NAMALWA (cell line): Measurements from ENCODE around the gene LOXL3.
A peak's percentile ranks its signal among the peaks of the same experiment; 100 is the strongest.

Experiments used
- DNase-seq: peaks from one replicate; pipeline ENCODE4 v3.0.0-alpha.2; 2015; ENCODE audit warnings: low spot score

The LOXL3 gene

DNA sequence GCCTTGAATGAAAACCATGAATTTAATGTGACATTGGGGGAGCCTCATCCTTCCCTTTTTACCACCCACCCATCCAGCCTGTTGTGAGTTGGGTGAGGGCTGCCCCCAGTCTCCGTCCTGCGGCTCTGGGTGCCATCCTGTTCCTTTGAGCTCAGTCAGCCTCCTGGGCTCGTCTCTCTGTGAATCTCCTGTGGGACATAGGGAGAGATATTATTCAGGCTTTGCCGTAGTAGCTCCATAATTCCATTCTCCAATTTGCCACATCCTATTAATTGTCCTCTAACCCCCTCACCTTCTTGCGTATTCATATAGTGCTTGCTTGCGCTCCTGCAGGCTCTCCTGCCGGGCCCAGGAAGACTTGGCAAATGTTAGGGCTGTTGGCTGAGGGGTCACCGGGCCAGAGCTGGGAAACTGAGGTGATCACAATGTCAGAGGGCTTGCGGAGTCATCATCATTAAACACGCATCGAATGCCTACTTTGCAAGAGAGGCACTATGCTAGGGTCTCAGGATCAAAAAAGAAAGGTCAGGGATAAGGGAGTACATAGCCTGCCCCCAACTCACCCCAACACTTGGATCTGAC, 27.0 kb downstream of the LOXL3 start:
- DNase-seq: no peak

DNA sequence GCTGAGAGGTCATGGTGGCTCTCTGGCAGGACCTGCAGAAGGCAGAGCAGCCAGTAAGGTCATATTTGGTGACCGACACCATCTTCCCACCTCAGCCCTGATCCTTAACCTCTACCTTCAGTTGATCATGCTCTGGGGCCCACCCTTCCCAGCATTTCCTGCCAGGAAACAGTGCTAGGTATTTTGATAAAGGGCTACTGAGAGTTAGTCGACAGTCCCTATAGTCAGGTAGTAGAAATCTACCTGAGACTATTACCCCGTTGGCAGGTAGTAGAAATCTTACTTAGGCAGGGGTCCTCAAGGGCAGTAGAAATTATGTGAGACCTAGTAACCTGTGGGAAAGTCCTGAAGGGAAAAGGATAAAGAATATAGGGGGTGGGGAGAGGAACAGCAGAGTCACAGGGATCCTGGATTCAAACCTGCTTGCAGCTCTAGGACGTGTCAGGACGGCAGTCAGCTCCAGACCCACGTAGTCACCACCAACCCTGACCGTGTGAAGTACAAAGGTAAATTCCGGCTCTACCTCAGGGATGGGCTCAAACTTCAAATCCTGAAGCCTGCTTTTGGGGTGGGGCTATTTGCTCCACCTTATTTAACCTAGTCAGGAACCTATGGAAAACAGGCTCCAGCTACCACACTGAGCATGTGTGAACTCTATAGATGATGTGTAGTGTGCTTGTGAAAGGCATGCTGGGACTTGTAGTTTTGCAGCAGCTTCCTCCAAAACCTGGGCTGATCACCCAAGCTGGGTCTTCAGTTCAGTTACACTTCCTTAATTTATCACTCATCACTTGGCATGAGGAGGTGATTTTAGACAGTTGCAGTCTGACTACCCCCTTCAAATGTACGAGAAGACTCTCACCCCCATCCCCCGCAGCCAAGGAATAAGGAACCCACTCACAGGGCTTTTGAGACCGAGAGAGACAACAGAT, 27.8 kb downstream of the LOXL3 start, which contains the start of gene DQX1:
TSS of gene DQX1 (minus strand) at position 515 of the 932 bp plus-strand sequence. CDS start at position 13, 502 bp downstream.
- DNase-seq: peak; percentile 84

DNA sequence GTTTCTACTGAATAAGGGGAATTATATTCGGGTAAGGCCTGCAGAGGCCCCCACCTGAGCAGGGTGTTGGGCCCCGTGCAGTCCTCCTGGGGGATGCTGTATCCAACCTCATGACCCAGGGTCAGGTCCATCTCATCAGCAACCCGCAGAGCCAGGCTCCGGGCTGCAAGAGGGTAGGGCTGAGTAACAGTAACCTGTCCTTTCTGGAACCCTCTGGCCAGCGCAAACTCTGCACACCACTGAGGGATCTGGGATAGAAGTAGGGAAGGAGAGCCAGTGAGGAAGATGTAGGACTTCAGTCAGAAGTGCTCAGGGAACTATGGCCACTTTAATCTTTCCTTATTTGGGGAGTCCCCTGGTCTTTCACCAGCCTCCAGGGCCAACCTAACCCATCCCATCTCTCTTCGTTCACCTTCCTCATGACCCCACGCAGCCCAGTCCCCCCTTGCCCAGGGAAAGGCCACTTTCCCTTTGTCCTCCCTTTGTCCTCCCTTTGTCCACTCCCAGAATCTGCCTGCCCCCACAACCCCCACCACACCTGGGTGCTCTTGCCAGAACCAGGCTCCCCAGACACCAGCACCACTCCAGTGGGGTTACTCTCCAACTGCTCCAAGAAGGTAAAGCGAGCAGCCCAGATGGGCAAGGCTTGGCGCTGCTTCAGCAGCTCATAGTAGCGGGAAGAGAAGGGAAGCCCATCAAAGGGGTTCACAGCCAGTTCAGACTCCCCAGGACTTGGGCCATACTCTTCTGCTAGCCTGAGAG, 28.6 kb downstream of the LOXL3 start:
- no peak for DNase-seq

DNA sequence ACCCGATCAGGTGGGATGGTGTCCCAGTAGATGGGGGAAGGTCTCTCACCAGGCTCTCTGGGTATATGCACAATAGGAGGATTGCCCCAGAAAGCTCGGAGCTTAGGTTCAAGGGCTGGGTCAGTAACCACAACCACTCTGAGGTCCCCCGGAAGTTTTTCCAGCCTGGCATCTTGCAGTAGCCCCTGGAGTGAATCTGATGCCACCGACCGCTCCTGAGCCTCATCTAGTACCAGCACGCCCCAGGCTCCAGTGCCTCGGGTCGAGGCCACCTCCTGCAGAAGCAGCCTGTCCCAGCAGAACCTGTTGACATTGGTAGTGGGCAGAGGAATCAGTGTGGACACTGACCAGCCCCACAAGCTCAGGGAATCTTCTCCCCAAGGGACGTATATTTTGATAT, 29.7 kb downstream of the LOXL3 start:
- DNase-seq: no peak

DNA sequence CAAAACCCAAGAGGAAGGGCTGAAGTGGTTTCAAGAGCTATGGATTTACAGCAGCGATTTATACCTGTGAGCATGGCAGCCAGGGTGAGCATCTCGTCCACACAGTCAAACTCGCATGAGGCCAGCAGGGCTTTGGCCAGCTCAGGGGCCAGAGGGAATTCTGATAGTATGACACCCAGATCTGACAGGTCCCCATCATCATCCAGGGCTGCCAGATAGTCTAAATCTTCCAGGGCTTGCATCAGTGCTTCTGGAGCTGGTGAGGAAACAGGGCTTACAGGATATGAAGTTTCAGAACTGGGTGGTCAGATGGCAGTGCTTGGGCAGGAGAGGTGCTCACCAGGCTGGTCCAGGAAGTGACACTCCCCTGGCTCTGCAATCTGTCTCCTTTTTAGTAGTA, 31.2 kb downstream of the LOXL3 start:
- no peak for DNase-seq

DNA sequence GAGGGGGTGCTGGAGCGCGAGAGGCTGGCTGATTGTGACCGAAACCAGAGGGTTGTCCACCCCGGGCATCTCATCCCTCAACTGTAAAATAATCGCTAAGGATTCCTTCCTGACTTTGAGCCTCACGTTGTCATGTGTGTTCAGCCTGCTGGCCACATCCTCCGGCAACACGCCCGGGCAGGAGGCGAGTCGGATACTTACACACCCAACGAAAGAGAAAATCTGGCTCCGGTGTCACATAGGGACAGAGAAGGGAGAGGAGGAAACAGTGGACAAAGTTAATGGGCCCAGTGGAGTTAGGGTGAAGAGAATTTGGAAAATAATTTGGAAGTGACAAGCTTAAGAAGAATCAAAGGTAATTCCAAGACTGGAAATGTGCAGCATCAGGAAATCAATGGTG, 37.1 kb downstream of the LOXL3 start:
- no peak for DNase-seq

DNA sequence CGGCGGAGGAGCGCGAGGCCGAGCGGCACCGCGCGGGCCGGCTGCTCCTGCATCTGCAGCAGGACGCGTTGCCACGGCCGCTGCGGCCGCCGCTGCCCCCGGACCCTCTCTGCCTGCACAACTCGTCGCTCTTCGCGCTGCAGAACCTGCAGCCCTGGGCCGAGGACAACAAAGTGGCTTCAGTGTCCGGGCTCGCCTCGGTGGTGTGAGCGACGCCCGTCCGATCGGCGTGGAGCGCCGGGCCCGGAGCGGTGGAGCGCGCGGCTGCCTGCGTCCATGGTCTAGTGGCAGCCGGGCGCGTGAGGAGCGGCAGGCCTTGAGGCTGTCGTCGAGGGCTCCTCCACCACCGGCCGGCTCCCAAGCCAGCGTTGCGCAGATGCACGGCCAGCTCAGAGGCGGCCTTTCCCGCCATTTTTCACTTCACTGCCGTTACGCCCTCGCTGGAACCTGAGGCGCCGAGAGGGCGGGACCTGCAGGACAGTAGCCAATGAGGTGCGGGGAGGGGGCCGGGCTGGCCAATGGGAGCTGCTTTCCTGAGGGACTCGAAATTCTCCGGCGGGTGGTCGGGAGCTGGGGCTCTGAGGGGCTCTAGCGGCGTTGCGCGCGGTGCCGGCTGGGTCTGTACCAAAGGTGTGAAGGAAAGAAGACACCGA, 37.6 kb downstream of the LOXL3 start:
- DNase-seq: no peak

DNA sequence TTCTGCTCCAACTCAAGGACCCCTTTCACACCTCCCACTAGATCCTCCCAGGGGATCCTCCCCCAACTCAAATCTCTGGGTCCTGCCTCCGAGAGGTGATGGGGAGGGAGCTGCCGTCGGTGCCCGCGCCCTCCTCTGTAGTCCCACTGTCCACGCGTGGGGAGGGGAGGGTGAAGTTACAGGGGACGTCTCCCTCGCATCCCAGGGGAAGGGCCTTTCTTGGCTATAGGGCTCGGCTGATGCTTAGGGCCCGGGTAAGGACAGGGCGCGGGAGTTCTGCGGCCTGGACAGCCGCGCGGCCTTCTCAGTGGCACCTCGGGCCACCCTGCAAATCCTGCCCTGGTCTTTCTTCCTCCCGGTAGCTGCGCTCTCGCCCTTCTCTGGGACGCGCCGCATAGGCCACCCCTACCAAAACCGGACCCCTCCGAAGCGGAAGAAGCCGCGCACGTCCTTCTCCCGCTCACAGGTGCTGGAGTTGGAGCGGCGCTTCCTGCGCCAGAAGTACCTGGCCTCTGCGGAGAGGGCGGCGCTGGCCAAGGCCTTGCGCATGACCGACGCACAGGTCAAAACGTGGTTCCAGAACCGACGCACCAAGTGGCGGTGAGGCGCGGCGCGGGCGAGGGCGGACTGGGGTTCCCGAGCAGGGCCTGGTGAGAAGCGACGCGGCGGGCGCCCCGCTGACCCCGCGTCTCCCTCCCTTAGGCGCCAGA, 38.3 kb downstream of the LOXL3 start:
- DNase-seq: no peak

DNA sequence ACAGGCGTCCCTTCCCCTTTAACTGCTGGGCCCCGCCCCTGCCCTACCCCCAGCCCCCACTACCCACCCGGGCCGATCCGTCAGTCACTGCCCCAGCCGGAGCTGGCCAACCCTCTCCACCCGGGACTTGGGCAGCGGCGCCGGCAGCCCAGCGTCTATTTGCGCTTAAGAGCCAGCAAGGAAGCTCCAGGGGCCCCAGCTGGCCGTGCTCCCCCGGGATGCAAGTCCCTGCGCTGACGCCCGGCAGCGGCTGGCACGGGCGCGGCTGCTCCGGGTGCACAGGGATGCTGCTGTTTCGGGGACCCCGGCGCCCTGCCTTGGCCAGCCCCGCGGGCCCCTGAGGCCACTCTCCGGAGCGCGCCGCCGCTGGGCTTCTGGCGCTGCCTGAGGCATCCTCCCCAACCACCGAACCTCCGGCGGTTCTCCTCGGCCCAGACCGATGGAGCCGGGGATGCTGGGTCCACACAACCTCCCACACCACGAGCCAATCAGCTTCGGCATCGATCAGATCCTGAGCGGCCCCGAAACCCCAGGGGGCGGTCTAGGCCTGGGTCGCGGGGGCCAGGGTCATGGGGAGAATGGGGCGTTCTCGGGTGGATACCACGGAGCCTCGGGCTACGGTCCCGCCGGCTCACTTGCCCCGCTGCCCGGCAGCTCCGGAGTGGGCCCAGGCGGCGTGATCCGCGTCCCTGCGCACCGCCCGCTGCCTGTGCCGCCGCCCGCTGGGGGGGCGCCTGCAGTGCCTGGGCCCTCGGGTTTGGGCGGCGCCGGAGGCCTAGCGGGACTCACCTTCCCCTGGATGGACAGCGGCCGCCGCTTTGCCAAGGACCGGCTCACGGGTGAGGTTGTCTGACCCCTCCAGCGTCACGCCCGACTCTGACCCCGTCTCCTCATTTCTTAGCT, 39.1 kb downstream of the LOXL3 start, which contains the start of gene TLX2:
TSS of gene TLX2 (plus strand) at position 83 of the 903 bp plus-strand sequence. CDS start at position 440, 357 bp downstream.
- DNase-seq: no peak

DNA sequence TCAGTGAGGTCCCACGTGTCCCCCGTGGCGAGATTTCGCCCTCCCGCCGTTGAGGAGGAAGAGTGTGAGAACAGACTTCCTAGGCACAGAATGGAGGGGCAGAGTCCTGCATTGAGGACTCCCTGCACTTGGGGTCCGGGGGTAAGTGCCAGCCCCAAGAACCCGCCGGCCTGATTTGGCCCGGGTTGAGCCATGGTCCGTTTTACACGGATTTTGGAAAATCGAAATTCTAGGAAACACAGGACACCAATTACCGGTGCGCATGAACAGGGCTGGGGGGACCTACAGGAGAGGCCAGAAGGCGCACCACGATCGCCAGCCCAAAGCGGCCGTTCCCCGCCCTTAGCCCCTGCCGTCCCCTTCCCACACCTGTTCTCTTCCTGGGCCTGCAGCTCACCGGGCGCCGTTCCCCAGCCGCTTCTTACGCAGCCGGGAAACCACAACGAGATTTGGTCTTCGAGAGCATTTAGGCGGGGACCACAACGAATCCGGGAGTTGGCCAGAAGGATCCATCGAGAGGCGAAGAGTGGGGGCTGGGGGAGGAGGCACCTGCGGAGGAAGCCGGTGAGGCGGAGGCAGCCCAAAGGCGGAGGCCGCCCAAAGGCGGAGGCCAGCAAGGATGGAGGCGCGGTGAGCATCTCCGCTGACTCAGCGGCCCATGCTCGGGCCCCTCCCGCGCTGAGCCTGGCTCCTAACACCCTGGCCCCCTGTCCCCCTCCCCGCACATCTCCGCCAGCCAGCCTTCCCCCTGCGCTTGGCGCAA, 40.0 kb downstream of the LOXL3 start:
- no peak for DNase-seq

DNA sequence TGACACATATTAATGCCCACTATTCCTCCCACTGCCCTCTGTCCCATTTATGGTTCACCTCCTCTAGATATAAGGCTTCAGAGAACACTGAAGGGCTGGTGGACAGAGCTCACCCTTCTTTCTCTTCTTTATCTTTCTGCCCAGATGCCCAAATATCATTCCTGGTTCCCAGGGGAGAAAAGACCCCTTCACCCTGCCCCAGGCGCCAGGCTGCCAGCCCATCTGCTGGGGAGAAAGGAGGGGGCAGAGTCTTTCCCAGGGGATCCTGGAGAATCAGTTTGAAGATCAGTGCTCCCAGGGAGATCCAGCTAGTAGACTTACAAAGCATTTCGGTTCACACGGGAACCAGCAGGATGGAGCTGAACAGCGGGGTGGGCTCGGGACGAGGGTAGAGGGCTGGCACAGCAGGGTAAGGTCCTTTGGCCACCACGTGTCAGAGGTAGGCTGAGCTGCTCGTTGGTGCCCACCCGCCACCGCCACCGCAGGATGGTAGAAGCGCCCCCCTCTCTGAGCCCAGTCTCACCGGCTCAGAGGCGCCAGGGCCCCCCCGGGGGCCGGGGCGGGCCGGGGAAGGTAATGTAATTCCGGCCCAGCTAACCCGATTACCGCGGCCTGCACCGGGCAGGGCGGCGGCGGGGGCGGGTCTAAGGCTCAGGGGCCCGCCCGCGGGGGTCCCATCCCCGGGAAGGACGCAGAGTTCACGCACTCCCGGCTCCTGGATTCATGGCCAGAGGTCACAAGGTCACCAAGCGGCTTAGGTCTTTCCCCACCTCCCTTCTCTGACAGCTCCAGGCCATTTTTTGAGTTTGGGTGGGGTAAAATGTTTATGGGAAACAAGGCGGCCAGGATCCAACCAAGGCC, 40.8 kb downstream of the LOXL3 start:
- DNase-seq: no peak

DNA sequence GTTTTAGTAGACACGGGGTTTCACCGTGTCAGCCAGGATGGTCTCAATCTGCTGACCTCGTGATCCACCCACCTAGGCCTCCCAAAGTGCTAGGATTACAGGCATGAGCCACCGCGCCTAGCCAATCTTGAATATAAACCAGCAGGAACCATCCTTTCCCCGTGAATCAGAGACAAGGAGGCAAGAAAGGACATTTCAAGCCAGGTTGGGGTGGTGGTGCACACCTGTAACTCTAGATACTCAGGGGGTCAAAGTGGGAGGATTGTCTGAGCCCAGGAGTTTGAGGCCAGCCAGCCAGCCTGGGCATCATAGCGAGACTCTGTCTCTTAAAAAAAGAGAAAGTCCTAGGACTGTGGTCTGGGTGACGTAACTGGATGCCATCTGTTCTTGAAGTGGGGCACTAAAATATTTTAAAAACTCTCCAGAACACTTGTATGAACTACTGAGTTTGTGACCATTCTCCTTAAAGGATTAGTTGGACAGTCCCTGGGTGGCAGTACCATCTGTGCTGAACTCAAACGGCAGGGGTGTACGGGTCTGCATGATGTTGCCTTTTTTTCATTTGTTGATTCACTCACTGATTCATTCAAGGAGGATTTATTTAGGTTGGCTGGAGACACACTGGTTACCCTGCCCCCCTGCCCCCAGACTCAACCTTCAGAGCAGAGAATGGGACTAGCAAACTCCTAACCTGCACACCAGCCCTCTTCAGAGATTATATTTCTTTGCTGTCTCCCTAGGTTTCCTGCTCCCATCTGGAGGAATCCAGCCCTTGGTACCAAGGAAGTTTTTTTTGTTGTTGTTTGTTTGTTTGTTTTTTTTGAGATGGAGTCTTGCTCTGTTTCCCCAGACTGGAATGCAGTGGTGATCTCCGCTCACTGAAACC, 42.4 kb downstream of the LOXL3 start:
- no peak for DNase-seq

DNA sequence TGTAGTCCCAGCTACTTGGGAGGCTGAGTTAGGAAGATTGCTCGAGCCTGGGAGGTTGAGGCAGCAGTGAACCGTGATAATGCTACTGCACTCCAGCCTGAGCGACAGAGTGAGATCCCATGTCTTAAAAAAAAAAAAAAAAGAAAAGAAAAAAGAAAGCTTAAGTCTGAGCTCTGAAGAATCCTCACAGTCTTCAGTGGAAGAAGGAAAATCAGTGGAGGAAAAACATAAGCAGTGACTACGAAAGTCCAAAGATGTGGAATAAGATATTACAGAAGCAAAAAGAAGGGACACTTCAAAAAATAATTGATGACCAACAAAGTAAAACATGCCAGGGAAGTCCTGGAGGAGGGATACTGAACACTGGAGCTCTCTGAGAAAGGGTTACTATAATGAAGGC, 43.5 kb downstream of the LOXL3 start:
- no peak for DNase-seq

DNA sequence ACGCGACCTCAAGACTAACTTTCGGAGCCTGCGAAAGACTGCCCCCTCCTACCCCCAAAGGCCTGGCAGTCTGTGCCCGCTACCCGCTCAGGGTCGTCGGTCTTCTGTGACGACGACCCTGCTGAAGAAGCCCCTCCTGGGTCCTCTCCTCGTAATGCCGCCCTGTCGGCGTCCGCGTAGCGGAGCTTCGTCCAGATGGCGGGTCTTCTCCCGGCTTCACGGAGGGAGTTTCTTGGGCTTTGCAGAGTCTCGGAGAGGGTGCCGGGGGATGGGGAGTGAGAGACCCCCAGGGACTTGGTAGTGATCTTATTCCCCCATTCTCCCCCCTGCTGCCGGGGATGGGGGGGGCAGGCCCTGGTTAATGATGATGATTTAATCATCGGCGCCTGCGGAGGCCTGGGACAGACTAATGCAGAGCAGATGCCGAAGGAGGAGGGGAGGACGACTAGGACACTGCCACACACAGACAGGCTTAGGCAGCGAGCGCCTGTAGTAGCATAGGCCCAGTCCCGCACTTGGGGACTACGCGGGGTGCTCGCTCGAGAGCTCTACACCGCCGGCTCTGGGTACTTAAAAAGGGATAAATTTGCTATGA, 45.7 kb downstream of the LOXL3 start:
- DNase-seq: peak; percentile 35

DNA sequence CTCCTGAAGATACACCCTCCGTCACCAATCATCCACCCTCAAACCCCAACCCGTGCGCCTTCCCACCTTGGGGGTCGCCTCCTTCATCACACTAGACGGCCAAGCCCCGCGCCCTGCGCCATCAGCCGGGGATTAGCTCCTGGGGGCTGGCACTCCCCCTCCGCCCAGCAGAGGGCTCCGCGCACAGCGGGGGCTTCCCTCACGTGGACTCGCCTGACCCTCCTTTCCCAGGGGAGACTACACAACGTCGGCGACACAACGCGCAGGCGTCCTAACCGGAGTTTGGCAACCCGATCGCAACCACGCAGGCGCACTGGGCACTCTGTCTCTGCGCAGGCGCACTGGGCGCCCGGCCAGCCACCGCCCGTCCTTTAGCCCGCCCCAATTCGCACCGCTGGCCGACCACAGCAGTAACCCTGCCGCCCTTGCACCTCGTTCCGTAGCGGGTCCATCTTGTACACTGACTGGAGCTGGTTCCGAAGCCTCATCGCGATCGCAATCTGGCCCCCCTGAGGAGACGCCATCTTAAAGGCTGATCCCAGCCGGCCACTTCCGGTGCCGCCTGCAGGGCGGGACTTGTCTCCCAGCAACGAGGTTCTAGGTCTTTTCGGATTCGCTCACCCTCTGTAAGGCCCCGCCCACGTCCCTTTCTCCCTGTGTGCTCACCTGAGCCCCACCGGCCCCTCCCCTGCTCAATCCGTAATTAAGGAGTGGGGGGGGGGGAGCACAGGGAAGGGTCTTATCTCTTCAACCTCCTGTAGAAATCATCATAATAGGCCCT, 46.4 kb downstream of the LOXL3 start, which contains the start of gene PCGF1:
TSS of gene PCGF1 (minus strand) at position 551 of the 781 bp plus-strand sequence. CDS start at position 524, 27 bp downstream.
- DNase-seq: peak; percentile 98
